ENCODE measurements around the gene SLMAP.

GRCh38 chr3:57939775-57940174, 183.7 kb downstream of the SLMAP start:
- TF ChIP-seq CTCF (IDR thresholded peaks at IDR 0.05; ENCODE audit: insufficient read depth, low read length) = no peak
- TF ChIP-seq POLR2AphosphoS5 (IDR thresholded peaks at IDR 0.05; ENCODE audit: low read depth) = no peak
- TF ChIP-seq REST (IDR thresholded peaks at IDR 0.05; ENCODE audit: insufficient replicate concordance, low read depth) = no peak
- TF ChIP-seq GABPA (IDR thresholded peaks at IDR 0.05; ENCODE audit: low read depth) = no peak
- no peak for TF ChIP-seq SPI1 (IDR thresholded peaks at IDR 0.05; ENCODE audit: borderline replicate concordance, low read depth)

All from HL-60 (cell line).